Measurements from ENCODE around the gene SWT1.

The SWT1 gene

GRCh38 chr1:185295091-185295490 is 138.1 kb downstream of the SWT1 start:
- TF ChIP-seq ZFP3 (CRISPR knock-in tag; IDR thresholded peaks at IDR 0.05) (no peak), ZNF70 (CRISPR knock-in tag; IDR thresholded peaks at IDR 0.05) (no peak), PATZ1 (CRISPR knock-in tag; IDR thresholded peaks at IDR 0.05; ENCODE audit: borderline replicate concordance) (no peak), ARNTL (CRISPR knock-in tag; IDR thresholded peaks at IDR 0.05; ENCODE audit: borderline replicate concordance, low read depth) (no peak), CSDC2 (CRISPR knock-in tag; IDR thresholded peaks at IDR 0.05) (no peak), TSHZ2 (CRISPR knock-in tag; IDR thresholded peaks at IDR 0.05) (no peak), BACH2 (CRISPR knock-in tag; IDR thresholded peaks at IDR 0.05; ENCODE audit: borderline replicate concordance) (no peak), RARB (CRISPR knock-in tag; IDR thresholded peaks at IDR 0.05) (no peak), ESRRG (CRISPR knock-in tag; IDR thresholded peaks at IDR 0.05) (no peak), CREB5 (CRISPR knock-in tag; IDR thresholded peaks at IDR 0.05; ENCODE audit: low read depth) (no peak), ZNF565 (CRISPR knock-in tag; conservative IDR thresholded peaks at IDR 0.05; ENCODE audit: low read depth) (no peak), TOX (CRISPR knock-in tag; IDR thresholded peaks at IDR 0.05; ENCODE audit: borderline replicate concordance) (no peak)
- no peak for ATAC-seq

- ATAC-seq: no peak
- TF ChIP-seq RARB (CRISPR knock-in tag; IDR thresholded peaks at IDR 0.05): no peak
- no peak for TF ChIP-seq TCF4 (CRISPR knock-in tag; IDR thresholded peaks at IDR 0.05; ENCODE audit: borderline replicate concordance)
- no peak for TF ChIP-seq ZNF8 (CRISPR knock-in tag; IDR thresholded peaks at IDR 0.05)
- no peak for TF ChIP-seq ISL1 (CRISPR knock-in tag; IDR thresholded peaks at IDR 0.05)
- TF ChIP-seq ZC3H10 (CRISPR knock-in tag; IDR thresholded peaks at IDR 0.05): no peak
- no peak for TF ChIP-seq ARNTL (CRISPR knock-in tag; IDR thresholded peaks at IDR 0.05; ENCODE audit: borderline replicate concordance, low read depth)
- no peak for TF ChIP-seq ZNF565 (CRISPR knock-in tag; conservative IDR thresholded peaks at IDR 0.05; ENCODE audit: low read depth)
- no peak for TF ChIP-seq ESRRG (CRISPR knock-in tag; IDR thresholded peaks at IDR 0.05)
- no peak for TF ChIP-seq PATZ1 (CRISPR knock-in tag; IDR thresholded peaks at IDR 0.05; ENCODE audit: borderline replicate concordance)
- no peak for TF ChIP-seq ZFP30 (CRISPR knock-in tag; IDR thresholded peaks at IDR 0.05)
- TF ChIP-seq SNAI2 (CRISPR knock-in tag; IDR thresholded peaks at IDR 0.05): no peak
- no peak for TF ChIP-seq TSHZ2 (CRISPR knock-in tag; IDR thresholded peaks at IDR 0.05)
- TF ChIP-seq PPARA (CRISPR knock-in tag; IDR thresholded peaks at IDR 0.05; ENCODE audit: borderline replicate concordance): no peak
Observed at GRCh38 chr1:185297982-185298381, 141.0 kb downstream of the SWT1 start.

- TF ChIP-seq ZNF8 (CRISPR knock-in tag; IDR thresholded peaks at IDR 0.05): no peak
- TF ChIP-seq ZNF565 (CRISPR knock-in tag; conservative IDR thresholded peaks at IDR 0.05; ENCODE audit: low read depth): no peak
- no peak for TF ChIP-seq BACH2 (CRISPR knock-in tag; IDR thresholded peaks at IDR 0.05; ENCODE audit: borderline replicate concordance)
- ATAC-seq: no peak
Observed at GRCh38 chr1:185300152-185300551, 143.2 kb downstream of the SWT1 start.

Measured in SK-N-SH treated with all-trans-retinoic acid at 6 μM for 48 hours (cell line).